Measurements from ENCODE around the gene HAAO. TPM values are rescaled to one million over a fixed set of nuclear protein-coding genes. Genes with fewer than 3 reads are reported as not detected.

Gene HAAO
- polyA plus RNA-seq, 3 donors = 10.5 to 29.6 (median 15.0) TPM

GRCh38 chr2:42754776-42755140, 37.6 kb downstream of the HAAO start:
- peak overlapping the region; percentile 87 to 89 for H3K27ac ChIP-seq (ENCODE audit: low read depth in 1 of 2, low read length in 2 of 2)
- 63% methylated on average over 3 of the region's 8 CpGs for WGBS (ENCODE audit: insufficient coverage)
- intact Hi-C loops (cut with micrococcal nuclease) = loop anchor here in 1 of 2 donors (5.0 kb wide), 2 partner anchors 32 to 48 kb away; no protein-coding TSS in a partner anchor
- H3K36me3 Mint-ChIP-seq = peaks cover 8 to 16% of the 10 kb centered on the region in 2 donors
- peaks cover 64 to 71% of the 10 kb centered on the region in 2 donors for H3K4me1 ChIP-seq (ENCODE audit: control insufficient read depth in 1 of 2, insufficient read depth in 2 of 2, low read length in 2 of 2)
- peak overlapping the region; percentile 49 for H3K4me2 ChIP-seq (replicated peaks; ENCODE audit: extremely low read depth, low read length, poor library complexity, severe bottlenecking)
- H2AFZ ChIP-seq (ENCODE audit: insufficient read depth, low read depth, low read length, poor library complexity, severe bottlenecking) = peak overlapping the region; percentile 90
- H3K27ac Mint-ChIP-seq = peak overlapping the region; percentile 94 to 99 (median 98)
- no peaks in the 10 kb centered on the region for H3K79me2 ChIP-seq (ENCODE audit: insufficient read depth, low read length)
- H3K27me3 Mint-ChIP-seq (ENCODE audit: low read depth in 3 of 3) = no peaks in the 10 kb centered on the region
- H4K20me1 ChIP-seq (ENCODE audit: insufficient read depth, low read length) = no peaks in the 10 kb centered on the region
- no peaks in the 10 kb centered on the region for H3K9me3 ChIP-seq (replicated peaks in 1 of 2; ENCODE audit: control insufficient read depth in 1 of 2, insufficient read depth in 1 of 2, low read length in 2 of 2)
- peaks cover 0 to 2% (median 0%) of the 10 kb centered on the region in 7 donors for H3K9me3 Mint-ChIP-seq
- H3K27me3 ChIP-seq (ENCODE audit: control insufficient read depth in 2 of 2, insufficient read depth in 2 of 2, low read length in 2 of 2) = no peaks in the 10 kb centered on the region
- H3K36me3 ChIP-seq (replicated peaks in 1 of 2; ENCODE audit: control insufficient read depth in 1 of 2, insufficient read depth in 2 of 2, low read length in 2 of 2) = no peaks in the 10 kb centered on the region
- H3K4me3 ChIP-seq (replicated peaks in 1 of 3; ENCODE audit: low read depth in 2 of 3, low read length in 3 of 3) = peak overlapping the region in 1 of 3 experiments; percentile 44
- no peak for DNase-seq
- H3K9ac ChIP-seq (ENCODE audit: insufficient read depth, low read length, poor library complexity, severe bottlenecking) = peak overlapping the region; percentile 42
- TF ChIP-seq CTCF (IDR thresholded peaks at IDR 0.05) = no peak
- H3K4me3 Mint-ChIP-seq = peak overlapping the region; percentile 53 to 66
- peaks cover 69% of the 10 kb centered on the region for H3K4me1 Mint-ChIP-seq

- no peak overlapping the region for H3K9ac ChIP-seq (ENCODE audit: insufficient read depth, low read length, poor library complexity, severe bottlenecking)
- DNase-seq = peak in 1 of 3 donors; percentile 12
- intact Hi-C loops (cut with micrococcal nuclease) = no loop called here
- H3K4me2 ChIP-seq (replicated peaks; ENCODE audit: extremely low read depth, low read length, poor library complexity, severe bottlenecking) = peak overlapping the region; percentile 49
- H3K27me3 ChIP-seq (ENCODE audit: control insufficient read depth in 2 of 2, insufficient read depth in 2 of 2, low read length in 2 of 2) = no peaks in the 10 kb centered on the region
- H3K36me3 ChIP-seq (replicated peaks in 1 of 2; ENCODE audit: control insufficient read depth in 1 of 2, insufficient read depth in 2 of 2, low read length in 2 of 2) = no peaks in the 10 kb centered on the region
- H3K9me3 Mint-ChIP-seq = peaks cover 0 to 2% (median 0%) of the 10 kb centered on the region in 7 donors
- H3K27ac ChIP-seq (ENCODE audit: low read depth in 1 of 2, low read length in 2 of 2) = peak overlapping the region; percentile 87 to 89
- WGBS (ENCODE audit: insufficient coverage) = 57% methylated on average over 7 of the region's 11 CpGs
- peak overlapping the region in 1 of 3 experiments; percentile 44 for H3K4me3 ChIP-seq (replicated peaks in 1 of 3; ENCODE audit: low read depth in 2 of 3, low read length in 3 of 3)
- H3K4me3 Mint-ChIP-seq = peak overlapping the region in 1 of 2 donors; percentile 53
- H3K27me3 Mint-ChIP-seq (ENCODE audit: low read depth in 3 of 3) = no peaks in the 10 kb centered on the region
- peak overlapping the region; percentile 97 to 99 (median 98) for H3K27ac Mint-ChIP-seq
- H3K4me1 ChIP-seq (ENCODE audit: control insufficient read depth in 1 of 2, insufficient read depth in 2 of 2, low read length in 2 of 2) = peaks cover 64 to 71% of the 10 kb centered on the region in 2 donors
- H4K20me1 ChIP-seq (ENCODE audit: insufficient read depth, low read length) = no peaks in the 10 kb centered on the region
- peaks cover 7 to 15% of the 10 kb centered on the region in 2 donors for H3K36me3 Mint-ChIP-seq
- TF ChIP-seq CTCF (IDR thresholded peaks at IDR 0.05) = no peak
- no peaks in the 10 kb centered on the region for H3K79me2 ChIP-seq (ENCODE audit: insufficient read depth, low read length)
- peaks cover 69% of the 10 kb centered on the region for H3K4me1 Mint-ChIP-seq
- no peaks in the 10 kb centered on the region for H3K9me3 ChIP-seq (replicated peaks in 1 of 2; ENCODE audit: control insufficient read depth in 1 of 2, insufficient read depth in 1 of 2, low read length in 2 of 2)
- H2AFZ ChIP-seq (ENCODE audit: insufficient read depth, low read depth, low read length, poor library complexity, severe bottlenecking) = peak overlapping the region; percentile 90
Observed at GRCh38 chr2:42754021-42754775, 38.2 kb downstream of the HAAO start.

Data from CD14-positive monocyte (primary cell).